ENCODE data around the gene SLAMF1.
"Not testable (repeated sequence)": the region's sequence is repeated elsewhere in the genome, so short reads cannot be mapped to it uniquely, and the experiment has no call there.

The SLAMF1 gene

GRCh38 chr1:160567858-160568682 is 78.8 kb downstream of the SLAMF1 start:
- FAIRE-seq (no peak), DNase-seq (ENCODE audit: low spot score) (no peak)

DNA sequence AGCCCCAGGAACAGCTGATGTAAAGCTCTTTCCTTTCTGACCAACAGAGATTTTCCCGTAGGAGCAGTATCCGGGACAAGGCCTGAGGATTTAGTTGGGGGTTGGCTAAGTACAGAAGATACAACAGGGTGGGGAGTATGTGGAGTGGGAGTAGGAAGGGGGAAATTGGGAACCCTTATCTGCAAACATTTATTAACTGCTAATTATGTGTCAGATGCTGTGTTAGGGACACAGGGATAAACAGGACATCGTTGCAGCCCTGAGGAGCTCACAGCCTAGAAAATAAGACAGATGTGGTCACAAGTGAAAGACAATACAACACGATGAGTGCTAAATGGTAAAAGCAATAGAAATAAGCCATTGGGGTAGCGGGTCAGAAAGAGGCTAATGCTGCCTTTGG is 79.5 kb downstream of the SLAMF1 start:
- FAIRE-seq: no peak
- no peak for DNase-seq (ENCODE audit: low spot score)

GRCh38 chr1:160565564-160565963 is 81.3 kb downstream of the SLAMF1 start:
- DNase-seq (ENCODE audit: low spot score): no peak
- no peak for FAIRE-seq

GRCh38 chr1:160563230-160563629 is 83.6 kb downstream of the SLAMF1 start:
- FAIRE-seq; DNase-seq (ENCODE audit: low spot score): not testable (repeated sequence)

DNA sequence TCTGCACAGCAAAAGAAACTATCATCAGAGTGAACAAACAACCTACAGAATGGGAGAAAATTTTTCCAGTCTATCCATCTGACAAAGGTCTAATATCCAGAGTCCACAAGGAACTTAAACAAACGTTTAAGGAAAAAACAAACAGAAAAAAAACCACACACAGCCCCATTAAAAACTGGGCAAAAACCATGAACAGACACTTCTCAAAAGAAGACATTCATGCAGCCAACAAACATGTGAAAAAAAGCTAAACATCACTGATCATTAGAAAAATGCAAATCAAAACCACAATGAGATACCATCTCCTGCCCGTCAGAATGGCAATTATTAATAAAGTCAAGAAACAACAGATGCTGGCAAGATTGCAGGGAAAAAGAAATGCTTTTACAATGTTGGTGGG is 84.1 kb downstream of the SLAMF1 start:
- FAIRE-seq; DNase-seq (ENCODE audit: low spot score): not testable (repeated sequence)

- DNase-seq (ENCODE audit: low spot score): no peak
- FAIRE-seq: no peak
Measured at GRCh38 chr1:160560806-160561205, 86.0 kb downstream of the SLAMF1 start.

DNA sequence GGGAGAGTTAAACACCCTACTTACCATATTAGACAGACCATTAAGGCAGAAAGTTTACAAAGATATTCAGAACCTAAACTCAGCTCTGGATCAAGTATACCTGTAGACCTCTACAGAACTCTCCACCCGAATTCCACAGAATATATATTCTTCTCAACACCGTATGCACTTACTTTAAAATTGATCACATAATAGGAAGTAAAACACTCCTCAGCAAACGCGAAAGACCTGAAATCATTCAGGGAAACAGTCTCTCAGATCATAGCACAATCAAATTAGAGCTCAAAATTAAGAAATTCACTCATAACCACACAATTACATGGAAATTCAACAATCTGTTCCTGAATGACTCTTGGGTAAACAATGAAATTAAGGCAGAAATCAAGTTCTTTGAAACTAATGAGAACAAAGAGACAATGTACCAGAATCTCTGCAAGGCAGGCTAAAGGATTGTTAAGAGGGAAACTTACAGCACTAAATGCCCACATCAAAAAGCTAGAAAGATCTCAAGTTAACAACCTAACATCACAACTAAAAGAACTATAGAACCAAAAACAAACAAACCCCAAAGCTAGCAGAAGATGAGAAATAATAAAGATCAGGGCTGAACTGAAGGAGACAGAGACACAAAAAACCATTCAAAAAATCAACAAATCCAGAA is 86.7 kb downstream of the SLAMF1 start:
- FAIRE-seq: no peak
- no peak for DNase-seq (ENCODE audit: low spot score)

DNA sequence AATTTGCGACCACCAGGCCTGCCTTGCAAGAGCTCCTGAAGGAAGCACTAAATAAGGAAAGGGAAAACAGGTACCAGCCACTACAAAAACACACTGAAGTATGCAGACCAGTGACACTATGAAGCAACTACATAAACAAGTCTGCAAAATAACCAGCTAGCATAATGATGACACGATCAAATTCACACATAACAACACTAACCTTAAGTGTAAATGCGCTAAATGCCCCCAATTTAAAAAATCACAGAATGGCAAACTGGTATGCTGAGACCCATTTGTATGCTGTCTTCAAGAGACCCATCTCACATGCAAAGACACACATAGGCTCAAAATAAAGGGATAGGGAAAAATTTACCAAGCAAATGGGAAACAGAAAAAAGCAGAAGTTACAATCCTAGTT is 87.4 kb downstream of the SLAMF1 start:
- not testable (repeated sequence) for FAIRE-seq; DNase-seq (ENCODE audit: low spot score)

GRCh38 chr1:160558660-160559380 is 88.0 kb downstream of the SLAMF1 start:
- FAIRE-seq (no peak), DNase-seq (ENCODE audit: low spot score) (no peak)
